CMK (cell line): ENCODE data around the gene RECQL5.

Experiments
- DNase-seq: peaks from one replicate; pipeline ENCODE4 v3.0.0-alpha.2; 2010; ENCODE audit warnings: low read depth

Gene RECQL5

GRCh38 chr17:75633486-75634375 is 33.2 kb downstream of the RECQL5 start:
- DNase-seq = no peak

GRCh38 chr17:75632863-75633485 is 34.0 kb downstream of the RECQL5 start, which contains the start of gene SMIM5:
Gene SMIM5, plus strand, starts transcription at chr17:75633434. Its CDS starts 6,768 bp downstream, at chr17:75640202.
- no peak for DNase-seq

- DNase-seq = no peak
Observed at GRCh38 chr17:75632428-75632827, 34.5 kb downstream of the RECQL5 start.

GRCh38 chr17:75631353-75631752 is 35.6 kb downstream of the RECQL5 start:
- DNase-seq = no peak

- no peak for DNase-seq
Observed at GRCh38 chr17:75630071-75630917, 36.7 kb downstream of the RECQL5 start.

- DNase-seq = no peak
Observed at GRCh38 chr17:75629157-75629556, 37.8 kb downstream of the RECQL5 start.

GRCh38 chr17:75628425-75628824 is 38.5 kb downstream of the RECQL5 start:
- no peak for DNase-seq

GRCh38 chr17:75627094-75627493 is 39.9 kb downstream of the RECQL5 start:
- DNase-seq = no peak

- DNase-seq = no peak
Observed at GRCh38 chr17:75626496-75627038, 40.4 kb downstream of the RECQL5 start.

- no peak for DNase-seq
Observed at GRCh38 chr17:75625813-75626486, 41.0 kb downstream of the RECQL5 start.

GRCh38 chr17:75624714-75625345 is 42.1 kb downstream of the RECQL5 start:
- DNase-seq = no peak

GRCh38 chr17:75624021-75624420 is 42.9 kb downstream of the RECQL5 start:
- DNase-seq = no peak

GRCh38 chr17:75623386-75623785 is 43.6 kb downstream of the RECQL5 start:
- no peak for DNase-seq

GRCh38 chr17:75622771-75623273 is 44.1 kb downstream of the RECQL5 start:
- DNase-seq = no peak

- DNase-seq = no peak
Observed at GRCh38 chr17:75622076-75622475, 44.9 kb downstream of the RECQL5 start.

GRCh38 chr17:75621489-75621888 is 45.5 kb downstream of the RECQL5 start:
- no peak for DNase-seq

- DNase-seq = no peak
Observed at GRCh38 chr17:75619506-75620431, 47.2 kb downstream of the RECQL5 start.

GRCh38 chr17:75617675-75618074 is 49.3 kb downstream of the RECQL5 start:
- DNase-seq = no peak

GRCh38 chr17:75617218-75617617 is 49.7 kb downstream of the RECQL5 start:
- no peak for DNase-seq
